GM12873 (cell line): Measurements from ENCODE around the gene AGBL4.

Source experiments
- TF ChIP-seq, protein P1 (sequence below): IDR thresholded peaks from 2 replicates; pipeline ENCODE4 v1.5.1; 2012; ENCODE audit warnings: low read depth, mild to moderate bottlenecking, moderate library complexity, low read length, control low read depth; ENCODE audit not compliant: insufficient read depth; ENCODE audit errors: missing control alignments

Gene AGBL4

DNA sequence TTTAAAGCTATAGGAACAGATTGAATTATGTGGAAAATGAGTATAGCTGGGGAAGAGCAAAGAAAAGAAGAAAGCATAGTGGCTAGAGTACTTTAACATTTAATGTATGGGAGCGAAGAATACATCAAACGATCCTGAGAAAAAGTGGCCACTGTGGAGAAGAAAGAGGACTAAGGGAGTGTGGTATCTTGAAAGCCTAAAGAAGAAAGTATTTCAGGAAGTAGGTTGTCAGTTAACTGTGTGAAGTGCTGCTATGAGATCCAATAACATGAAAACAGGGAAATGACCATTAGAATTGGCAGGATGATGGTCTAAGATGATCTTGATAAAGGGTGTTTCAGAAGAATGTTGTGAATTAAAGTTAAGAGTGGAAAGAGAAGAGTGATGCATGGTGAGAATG is 1027.4 kb downstream of the AGBL4 start:
- TF ChIP-seq, protein P1, sequence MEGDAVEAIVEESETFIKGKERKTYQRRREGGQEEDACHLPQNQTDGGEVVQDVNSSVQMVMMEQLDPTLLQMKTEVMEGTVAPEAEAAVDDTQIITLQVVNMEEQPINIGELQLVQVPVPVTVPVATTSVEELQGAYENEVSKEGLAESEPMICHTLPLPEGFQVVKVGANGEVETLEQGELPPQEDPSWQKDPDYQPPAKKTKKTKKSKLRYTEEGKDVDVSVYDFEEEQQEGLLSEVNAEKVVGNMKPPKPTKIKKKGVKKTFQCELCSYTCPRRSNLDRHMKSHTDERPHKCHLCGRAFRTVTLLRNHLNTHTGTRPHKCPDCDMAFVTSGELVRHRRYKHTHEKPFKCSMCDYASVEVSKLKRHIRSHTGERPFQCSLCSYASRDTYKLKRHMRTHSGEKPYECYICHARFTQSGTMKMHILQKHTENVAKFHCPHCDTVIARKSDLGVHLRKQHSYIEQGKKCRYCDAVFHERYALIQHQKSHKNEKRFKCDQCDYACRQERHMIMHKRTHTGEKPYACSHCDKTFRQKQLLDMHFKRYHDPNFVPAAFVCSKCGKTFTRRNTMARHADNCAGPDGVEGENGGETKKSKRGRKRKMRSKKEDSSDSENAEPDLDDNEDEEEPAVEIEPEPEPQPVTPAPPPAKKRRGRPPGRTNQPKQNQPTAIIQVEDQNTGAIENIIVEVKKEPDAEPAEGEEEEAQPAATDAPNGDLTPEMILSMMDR: no peak

DNA sequence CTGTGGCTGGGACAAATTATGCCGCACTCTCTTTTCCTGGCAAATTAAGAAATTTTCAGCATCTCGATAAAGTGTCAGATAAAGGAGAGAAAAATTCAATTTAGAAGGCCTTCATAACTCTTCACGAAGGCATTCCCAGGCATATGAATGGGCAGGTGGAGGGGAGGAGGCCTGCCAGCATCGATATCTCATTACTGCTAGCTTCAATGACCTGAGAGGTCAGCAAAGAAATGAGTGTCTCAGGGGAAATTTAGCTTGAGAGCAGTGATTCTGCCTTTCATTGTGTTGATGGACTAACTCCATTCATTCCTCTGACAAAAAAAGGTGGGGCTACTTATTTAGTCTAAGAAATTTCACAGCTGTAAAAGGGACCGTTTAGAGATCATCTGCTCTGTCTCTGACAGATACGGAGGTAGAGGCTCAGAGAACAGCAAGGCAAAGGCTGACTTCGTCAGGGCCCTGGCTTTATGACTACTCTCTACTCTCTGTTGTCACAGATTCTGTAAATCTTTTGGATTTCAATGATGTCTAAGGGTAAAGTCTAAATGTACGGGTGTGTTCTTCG is 1035.0 kb downstream of the AGBL4 start:
- TF ChIP-seq, protein P1: no peak

DNA sequence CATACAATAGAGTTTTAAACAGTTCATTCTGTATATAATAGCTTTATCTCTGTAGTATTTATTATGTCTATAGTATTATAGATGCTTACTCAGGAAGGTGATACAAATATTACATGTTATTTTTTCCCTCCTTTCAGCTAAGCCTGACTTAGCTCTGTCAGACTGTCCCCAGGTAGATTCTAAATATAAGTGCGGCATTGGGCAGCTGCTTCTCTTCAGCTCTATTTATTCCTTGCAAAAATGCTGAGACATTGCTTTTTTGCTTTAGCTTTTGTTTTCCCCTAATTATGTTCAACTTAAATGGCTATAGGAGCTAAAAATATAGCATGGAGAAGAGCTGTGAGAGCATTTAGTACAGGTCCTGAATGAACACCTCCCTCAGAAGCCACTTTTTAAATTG is 1043.8 kb downstream of the AGBL4 start:
- TF ChIP-seq, protein P1: no peak

DNA sequence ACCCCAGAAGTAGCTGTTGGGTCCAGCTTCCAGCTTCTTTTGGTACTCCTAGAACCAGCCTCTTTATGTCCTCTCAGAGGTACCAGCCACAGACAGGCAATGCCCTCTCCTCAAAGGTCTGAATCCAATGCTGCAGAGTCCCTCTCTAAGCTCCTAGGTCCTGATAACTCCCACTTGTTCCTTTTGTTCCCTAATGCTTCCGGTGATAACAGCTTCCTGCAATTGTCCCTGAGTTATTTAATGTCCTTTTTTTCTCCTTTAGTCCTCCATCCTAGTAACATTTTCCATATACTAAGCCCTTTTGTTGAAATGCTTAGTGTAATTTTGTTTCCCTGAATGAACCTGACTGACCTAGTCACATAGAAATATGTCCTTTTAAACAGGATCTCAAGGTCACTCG is 1045.3 kb downstream of the AGBL4 start:
- TF ChIP-seq, protein P1: no peak

DNA sequence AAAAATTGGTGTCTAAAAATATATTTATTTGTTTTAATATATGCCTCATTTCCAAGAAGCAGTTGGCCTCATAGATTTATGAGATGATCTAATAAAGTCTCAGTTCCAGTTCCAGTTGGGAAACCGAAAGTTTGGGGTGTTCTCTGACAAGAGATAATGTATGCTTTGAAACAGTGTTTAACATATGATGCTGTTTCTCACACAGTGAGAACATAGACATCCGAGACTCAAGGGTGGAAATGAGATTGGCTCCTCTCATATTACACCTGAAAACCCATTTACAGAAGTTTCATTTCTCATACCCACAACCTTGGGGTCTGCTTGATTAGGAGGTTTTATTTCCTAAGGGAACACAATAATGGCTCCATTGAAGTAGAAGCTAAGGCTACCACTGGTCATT is 1046.5 kb downstream of the AGBL4 start:
- TF ChIP-seq, protein P1: no peak

DNA sequence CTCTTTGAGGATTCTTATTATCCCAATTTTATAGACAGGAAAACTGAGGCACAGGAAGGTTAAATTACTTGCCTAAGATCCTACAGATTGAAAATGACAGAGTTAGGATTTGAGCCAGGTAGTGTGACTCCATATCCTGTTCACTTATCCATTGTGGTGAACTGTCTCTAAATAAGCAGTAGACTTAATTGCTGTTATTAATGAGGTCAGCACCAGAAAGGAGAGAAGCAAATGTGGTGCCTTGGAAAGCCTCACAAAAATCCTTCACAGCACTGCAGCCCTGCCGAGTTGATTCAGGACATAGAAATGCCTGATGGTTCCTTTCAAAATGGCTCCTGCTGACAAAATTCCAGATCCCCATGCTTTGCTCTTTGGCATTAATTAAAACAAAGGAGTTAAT is 1053.8 kb downstream of the AGBL4 start:
- TF ChIP-seq, protein P1: no peak

DNA sequence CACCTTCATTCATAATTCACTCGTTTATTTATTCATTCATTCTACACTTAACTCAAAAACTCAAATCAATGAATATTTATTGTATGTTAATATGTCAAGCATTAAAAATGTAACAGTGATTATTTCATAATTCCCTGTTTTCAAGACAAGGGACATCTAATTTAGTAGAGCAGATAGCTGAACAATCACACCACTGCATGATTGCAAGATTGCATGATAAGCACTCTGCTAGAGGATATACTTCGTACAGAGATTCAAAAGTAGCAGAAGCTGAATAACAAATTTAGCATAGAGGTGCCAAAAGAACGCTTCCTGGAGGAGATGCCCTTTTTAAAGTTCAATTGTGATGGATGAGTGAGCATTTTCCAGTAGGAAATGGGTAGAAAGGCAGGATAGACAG is 1056.4 kb downstream of the AGBL4 start:
- TF ChIP-seq, protein P1: no peak
